ENCODE results near the gene ISLR.

GRCh38 chr15:74158855-74159650, 14.5 kb upstream of the ISLR start:
- TF ChIP-seq CTCF (conservative IDR thresholded peaks at IDR 0.05; ENCODE audit: low read depth, low read length) (no peak), RAD21 (IDR thresholded peaks at IDR 0.05; ENCODE audit: low read length) (no peak)
